Ovary (tissue), 9 donors: Measurements from ENCODE around the gene TMEM232. TPM values are rescaled to one million over a fixed set of nuclear protein-coding genes. Genes with fewer than 3 reads are reported as not detected.

Experiments used
- DNase-seq, 5 donors: peaks; one replicate each; pipeline ENCODE4 v3.0.0-alpha.2; 2019 to 2020
- H3K27ac ChIP-seq, 2 donors: fragments of 200-600 bp; one replicate each; pipeline versions ENCODE4 v1.5.1 to v1.8.0; 2019 to 2022
- H3K27me3 ChIP-seq: fragments of 200-600 bp; one replicate; pipeline ENCODE4 v1.8.0; 2022
- H3K36me3 ChIP-seq: fragments of 200-600 bp; sonication (generic); one replicate; pipeline ENCODE4 v1.5.1; 2019
- H3K4me1 ChIP-seq: one replicate; pipeline ENCODE4 v1.8.1; 2013; ENCODE audit warnings: mild to moderate bottlenecking, moderate library complexity; ENCODE audit not compliant: insufficient read depth
- H3K4me3 ChIP-seq: fragments of 200-600 bp; sonication (generic); one replicate; pipeline ENCODE4 v1.5.1; 2017
- H3K9me3 ChIP-seq, 2 donors: fragments of 200-600 bp in 1 of 2; sonication (generic) in 1 of 2; one replicate each; pipeline versions ENCODE4 v1.5.1 to v1.8.1; 2013 to 2019; ENCODE audit warnings: mild to moderate bottlenecking in 1 of 2, moderate library complexity in 1 of 2
- EP300 ChIP-seq: sonication (generic); formaldehyde crosslinking; IDR thresholded peaks from one replicate; pipeline ENCODE4 v1.6.1; 2017; ENCODE audit warnings: antibody characterized with exemption
- POLR2A ChIP-seq: fragments of 450-650 bp; IDR thresholded peaks from one replicate; pipeline ENCODE4 v1.6.1; 2017; ENCODE audit warnings: antibody characterized with exemption, mild to moderate bottlenecking, moderate library complexity
- WGBS, 3 donors: extraction: QIAGEN DNeasy Blood & Tissue Kit in 1 of 3; methylation state at CpG; one replicate each; pipeline versions ENCODE4 v1.1.5 to v1.1.7; 2013 to 2017; 5-methylcytosine and 5-hydroxymethylcytosine counted together
- intact Hi-C, 4 donors: fragments of 100-400 bp; cut with DNase I; formaldehyde crosslinking; loops; one replicate each; pipeline versions ENCODE4 v1.11.0 to v1.15.1; 2022 to 2023
- polyA plus RNA-seq, 2 donors: library from polyadenylated mRNA; stranded (reverse); fragments of 200-250 nt in 1 of 2; fragments of 350-450 nt in 1 of 2; fragmentation: Illumina TruSeq in 1 of 2; extraction: RNeasy Lipid Tissue Mini Kit (QIAGEN cat#74804) in 1 of 2; gene quantifications; one replicate each; pipeline ENCODE4 v1.2.3, GENCODE V29; 2013 to 2014
- total RNA-seq, 7 donors: library from RNA; depleted of rRNA in 2 of 7; stranded (reverse); fragments of >200 nt in 2 of 7; fragmentation: NEBNext Ultra II Directional in 3 of 7; extraction: Animal tissue kit (Norgen Biotek cat#: 25700) in 3 of 7; gene quantifications; one replicate each; pipeline versions ENCODE4 v1.1.0 to v1.2.4, GENCODE V29; 2016 to 2023
- TF ChIP-seq, protein P1 (sequence below), 3 donors: fragments of 450-650 bp in 2 of 3; fragments of 200-600 bp in 1 of 3; IDR thresholded peaks; one replicate each; pipeline versions ENCODE4 v1.5.1 to v1.8.0; 2016 to 2022; ENCODE audit warnings: antibody characterized with exemption in 3 of 3, mild to moderate bottlenecking in 1 of 3
- donor health status: DM: no; HTN: no; CAD: no; lungs with moderate emphysema.
- donor health status: DM: no; HTN: no; CAD: no.
- donor health status: Bipolar disorder and iron deficiency.
- donor health status: DM: yes; HTN: yes; CAD: no.
- donor health status: DM: no; HTN: no; CAD: no.
- donor health status: DM: yes; HTN: yes; CAD: no.

TMEM232 gene
- total and polyA plus RNA-seq, 9 donors, result 0.70 to 23.6 (median 2.8) TPM

DNA sequence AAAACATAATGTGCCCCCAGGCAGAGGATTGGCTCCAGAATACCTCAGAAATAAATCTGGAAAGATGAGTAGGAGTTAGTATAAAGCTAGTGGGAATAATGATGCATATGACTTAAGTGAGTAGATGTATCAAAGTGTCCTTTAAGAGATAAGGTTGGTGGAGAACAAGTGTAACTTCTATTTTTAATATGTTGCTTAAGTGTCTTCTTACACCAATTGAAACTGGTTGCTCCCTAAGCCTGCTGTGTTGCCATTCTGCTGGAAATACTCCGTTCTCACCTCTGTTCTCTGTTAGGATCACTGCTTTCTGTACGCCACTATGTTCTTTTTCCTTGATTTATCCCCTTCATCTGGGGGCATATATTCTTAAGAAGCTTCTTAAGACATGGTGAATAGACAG is 286.4 kb downstream of the TMEM232 start:
- TF ChIP-seq, protein P1, sequence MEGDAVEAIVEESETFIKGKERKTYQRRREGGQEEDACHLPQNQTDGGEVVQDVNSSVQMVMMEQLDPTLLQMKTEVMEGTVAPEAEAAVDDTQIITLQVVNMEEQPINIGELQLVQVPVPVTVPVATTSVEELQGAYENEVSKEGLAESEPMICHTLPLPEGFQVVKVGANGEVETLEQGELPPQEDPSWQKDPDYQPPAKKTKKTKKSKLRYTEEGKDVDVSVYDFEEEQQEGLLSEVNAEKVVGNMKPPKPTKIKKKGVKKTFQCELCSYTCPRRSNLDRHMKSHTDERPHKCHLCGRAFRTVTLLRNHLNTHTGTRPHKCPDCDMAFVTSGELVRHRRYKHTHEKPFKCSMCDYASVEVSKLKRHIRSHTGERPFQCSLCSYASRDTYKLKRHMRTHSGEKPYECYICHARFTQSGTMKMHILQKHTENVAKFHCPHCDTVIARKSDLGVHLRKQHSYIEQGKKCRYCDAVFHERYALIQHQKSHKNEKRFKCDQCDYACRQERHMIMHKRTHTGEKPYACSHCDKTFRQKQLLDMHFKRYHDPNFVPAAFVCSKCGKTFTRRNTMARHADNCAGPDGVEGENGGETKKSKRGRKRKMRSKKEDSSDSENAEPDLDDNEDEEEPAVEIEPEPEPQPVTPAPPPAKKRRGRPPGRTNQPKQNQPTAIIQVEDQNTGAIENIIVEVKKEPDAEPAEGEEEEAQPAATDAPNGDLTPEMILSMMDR (IDR thresholded peaks at IDR 0.05), result no peak
- TF ChIP-seq EP300, result no peak
- no peak for TF ChIP-seq POLR2A
- no peak overlapping the region for H3K4me3 ChIP-seq
- WGBS, 3 donors, result 85 to 91% (median 88%) methylated on average over 2 of the region's 2 CpGs
- intact Hi-C loops, result no loop called here
- no peak for DNase-seq
- no peaks in the 10 kb centered on the region for H3K4me1 ChIP-seq
- no peaks in the 10 kb centered on the region for H3K9me3 ChIP-seq
- H3K36me3 ChIP-seq, result no peaks in the 10 kb centered on the region
- H3K27ac ChIP-seq, result no peak overlapping the region
- H3K27me3 ChIP-seq, result no peaks in the 10 kb centered on the region

DNA sequence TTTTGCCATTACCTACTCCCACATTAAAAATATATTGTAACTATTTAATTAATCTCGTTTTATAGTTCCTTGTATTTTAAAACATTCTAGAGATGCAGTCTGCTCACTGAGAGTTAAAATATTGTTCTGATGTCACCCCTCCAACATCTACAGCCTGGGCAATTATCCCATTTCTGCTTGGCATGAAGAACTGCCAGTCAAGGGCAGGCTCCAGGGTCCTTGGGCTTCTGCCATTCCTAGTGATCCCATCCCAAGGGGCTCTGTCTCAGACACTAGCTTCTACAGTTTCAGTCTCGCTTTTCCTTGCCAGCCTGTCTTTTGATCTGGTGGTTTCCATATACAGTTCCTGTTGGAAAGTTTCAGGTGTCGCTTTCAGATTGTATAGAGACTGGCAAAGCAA is 287.2 kb downstream of the TMEM232 start:
- intact Hi-C loops, result no loop called here
- Histone ChIP-seq H3K27ac (no peak overlapping the region), H3K9me3 (no peaks in the 10 kb centered on the region), H3K27me3 (no peaks in the 10 kb centered on the region), H3K4me1 (no peaks in the 10 kb centered on the region), H3K36me3 (no peaks in the 10 kb centered on the region), H3K4me3 (no peak overlapping the region)
- TF ChIP-seq, protein P1 (IDR thresholded peaks at IDR 0.05), result no peak
- TF ChIP-seq EP300, result no peak
- no peak for TF ChIP-seq POLR2A
- 58 to 60% (median 59%) methylated on average over 3 of the region's 3 CpGs for WGBS, 3 donors
- no peak for DNase-seq

DNA sequence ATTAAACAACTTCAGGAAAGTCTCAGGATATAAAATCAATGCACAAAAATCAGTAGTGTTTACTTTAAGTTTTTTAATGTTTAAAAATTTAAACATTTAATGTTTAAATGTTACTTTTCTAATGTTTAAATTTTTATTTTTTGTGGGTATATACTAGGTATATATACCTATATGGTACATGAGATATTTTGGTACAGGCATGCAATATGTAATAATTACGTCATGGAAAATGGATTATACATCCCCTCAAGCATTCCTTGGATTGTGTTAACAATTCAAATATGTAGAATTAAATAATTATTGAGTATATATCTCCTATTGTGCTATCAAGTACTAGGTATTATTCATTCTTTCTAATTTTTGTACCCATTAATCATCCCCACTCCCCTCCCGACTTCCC is 291.3 kb downstream of the TMEM232 start:
- no peaks in the 10 kb centered on the region for H3K36me3 ChIP-seq
- no peak for DNase-seq
- H3K4me3 ChIP-seq, result no peak overlapping the region
- TF ChIP-seq EP300 (no peak), POLR2A (no peak)
- TF ChIP-seq, protein P1 (IDR thresholded peaks at IDR 0.05), result no peak
- H3K27me3 ChIP-seq, result no peaks in the 10 kb centered on the region
- no peak overlapping the region for H3K27ac ChIP-seq
- intact Hi-C loops, result no loop called here
- no peaks in the 10 kb centered on the region for H3K4me1 ChIP-seq
- H3K9me3 ChIP-seq, result no peaks in the 10 kb centered on the region
- 75 to 80% (median 76%) methylated on average over 2 of the region's 2 CpGs for WGBS, 3 donors

- H3K4me1 ChIP-seq, result no peaks in the 10 kb centered on the region
- H3K4me3 ChIP-seq, result no peak overlapping the region
- H3K9me3 ChIP-seq, result no peaks in the 10 kb centered on the region
- H3K27me3 ChIP-seq, result no peaks in the 10 kb centered on the region
- H3K27ac ChIP-seq, result no peak overlapping the region
- DNase-seq, result no peak
- TF ChIP-seq, protein P1 (IDR thresholded peaks at IDR 0.05), result no peak
- TF ChIP-seq POLR2A (no peak), EP300 (no peak)
- intact Hi-C loops, result no loop called here
- no peaks in the 10 kb centered on the region for H3K36me3 ChIP-seq
Observed at GRCh38 chr5:110431603-110432002, 294.9 kb downstream of the TMEM232 start.

- intact Hi-C loops, result no loop called here
- no peak for DNase-seq
- WGBS, 3 donors, result 39 to 45% (median 43%) methylated on average over 2 of the region's 2 CpGs
Observed at GRCh38 chr5:110414360-110414759, 312.1 kb downstream of the TMEM232 start.

More at GRCh38 chr5:110414360-110414759, 312.1 kb downstream of the TMEM232 start:
- Histone ChIP-seq H3K9me3 (no peaks in the 10 kb centered on the region), H3K27ac (no peak overlapping the region), H3K4me3 (no peak overlapping the region), H3K27me3 (no peaks in the 10 kb centered on the region), H3K36me3 (no peaks in the 10 kb centered on the region), H3K4me1 (no peaks in the 10 kb centered on the region)
- TF ChIP-seq, protein P1 (IDR thresholded peaks at IDR 0.05), result no peak
- no peak for TF ChIP-seq POLR2A
- no peak for TF ChIP-seq EP300
